HG02943 (cell line): ENCODE measurements around the gene C6orf132.

Experiments used
- ATAC-seq: cut with Tn5 transposase; IDR thresholded peaks from one replicate; pipeline ENCODE4 v1.9.1; 2021; ENCODE audit warnings: mild to moderate bottlenecking, low read depth, moderate library complexity; ENCODE audit not compliant: unreplicated experiment

The C6orf132 gene

GRCh38 chr6:42084889-42085288, 57.5 kb downstream of the C6orf132 start:
- no peak for ATAC-seq

GRCh38 chr6:42083530-42083929, 58.9 kb downstream of the C6orf132 start:
- ATAC-seq, result no peak

- ATAC-seq, result no peak
These were observed 62.4 kb downstream of the C6orf132 start for GRCh38 chr6:42079941-42080464.

- no peak for ATAC-seq
These were observed 64.0 kb downstream of the C6orf132 start for GRCh38 chr6:42078386-42078785.

GRCh38 chr6:42075159-42075838, 67.1 kb downstream of the C6orf132 start:
- ATAC-seq, result no peak

GRCh38 chr6:42073287-42073686, 69.1 kb downstream of the C6orf132 start:
- ATAC-seq, result no peak

GRCh38 chr6:42071881-42072583, 70.4 kb downstream of the C6orf132 start:
- ATAC-seq, result no peak

GRCh38 chr6:42068872-42069522, 73.4 kb downstream of the C6orf132 start:
- ATAC-seq, result no peak

GRCh38 chr6:42068173-42068572, 74.2 kb downstream of the C6orf132 start:
- ATAC-seq, result no peak

GRCh38 chr6:42066156-42066675, 76.2 kb downstream of the C6orf132 start:
- ATAC-seq, result no peak

- no peak for ATAC-seq
These were observed 82.7 kb downstream of the C6orf132 start for GRCh38 chr6:42059743-42060142.

- no peak for ATAC-seq
These were observed 88.8 kb downstream of the C6orf132 start for GRCh38 chr6:42053601-42054000.

- no peak for ATAC-seq
These were observed 91.2 kb downstream of the C6orf132 start for GRCh38 chr6:42051268-42051653.
